Muscle of leg (tissue), 11 donors: ENCODE data around the gene DSCAM. TPM values are rescaled to one million over a fixed set of nuclear protein-coding genes. Genes with fewer than 3 reads are reported as not detected.
"Not testable (repeated sequence)": the region's sequence is repeated elsewhere in the genome, so short reads cannot be mapped to it uniquely, and the experiment has no call there.

Experiments used
- DNase-seq: peaks from one replicate; pipeline ENCODE4 v3.0.0; 2013
- H3K27ac ChIP-seq: one replicate; pipeline ENCODE4 v1.5.1; 2013; ENCODE audit warnings: mild to moderate bottlenecking, low read length, control low read depth
- H3K27me3 ChIP-seq: one replicate; pipeline ENCODE4 v1.6.1; 2013; ENCODE audit warnings: low read length; ENCODE audit not compliant: control insufficient read depth, insufficient read depth
- H3K36me3 ChIP-seq: one replicate; pipeline ENCODE4 v1.6.1; 2013; ENCODE audit warnings: low read length; ENCODE audit not compliant: control insufficient read depth, insufficient read depth
- H3K4me1 ChIP-seq: one replicate; pipeline ENCODE4 v1.6.1; 2013; ENCODE audit warnings: low read length; ENCODE audit not compliant: control insufficient read depth, insufficient read depth
- H3K4me3 ChIP-seq: one replicate; pipeline ENCODE4 v1.5.1; 2013; ENCODE audit warnings: low read length, control low read depth
- H3K9me3 ChIP-seq: replicated peaks from 2 replicates; pipeline ENCODE4 v1.6.1; 2013; ENCODE audit warnings: low read depth, low read length; ENCODE audit not compliant: control insufficient read depth
- whole genome bisulfite sequencing: methylation state at CpG from one replicate; pipeline ENCODE4 v1.1.5; 2013; ENCODE audit warnings: missing lambda C conversion rate; ENCODE audit not compliant: insufficient coverage; 5-methylcytosine and 5-hydroxymethylcytosine counted together
- polyA plus RNA-seq, 8 donors: library from polyadenylated mRNA; unstranded; fragments of 120-200 nt; gene quantifications; one replicate each; pipeline versions ENCODE4 v1.2.1 to v1.2.3, GENCODE V29; 2013; ENCODE audit warnings: inconsistent platforms in 1 of 8, low replicate concordance in 1 of 8; ENCODE audit not compliant: insufficient read length in 8 of 8, insufficient read depth in 1 of 8
- total RNA-seq: library from RNA; stranded (reverse); fragments of 120-200 nt; gene quantifications from one replicate; pipeline ENCODE4 v1.2.4, GENCODE V29; 2013

Gene DSCAM
- total and polyA plus RNA-seq, 9 donors, result 0.89 to 2.0 (median 1.3) TPM

GRCh38 chr21:40331804-40332203 lies 515.2 kb downstream of the DSCAM start:
- H3K9me3 ChIP-seq, result no peaks in the 10 kb centered on the region
- WGBS, result 94% methylated on average over 3 of the region's 3 CpGs
- H3K27me3 ChIP-seq, result peaks cover 2% of the 10 kb centered on the region
- no peak for DNase-seq
- H3K4me3 ChIP-seq, result no peak overlapping the region
- H3K36me3 ChIP-seq, result no peaks in the 10 kb centered on the region
- H3K4me1 ChIP-seq, result peaks cover 5% of the 10 kb centered on the region
- no peak overlapping the region for H3K27ac ChIP-seq

GRCh38 chr21:40331172-40331571 lies 515.8 kb downstream of the DSCAM start:
- H3K4me1 ChIP-seq, result peaks cover 5% of the 10 kb centered on the region
- WGBS, result 13% methylated on average over 6 of the region's 9 CpGs
- H3K9me3 ChIP-seq, result no peaks in the 10 kb centered on the region
- no peak overlapping the region for H3K4me3 ChIP-seq
- no peak overlapping the region for H3K27ac ChIP-seq
- peak; percentile 7 for DNase-seq
- H3K36me3 ChIP-seq, result no peaks in the 10 kb centered on the region
- peaks cover 2% of the 10 kb centered on the region for H3K27me3 ChIP-seq

- Histone ChIP-seq H3K36me3 (no peaks in the 10 kb centered on the region), H3K27ac (no peak overlapping the region), H3K4me3 (no peak overlapping the region), H3K4me1 (no peaks in the 10 kb centered on the region), H3K27me3 (no peaks in the 10 kb centered on the region), H3K9me3 (no peaks in the 10 kb centered on the region)
- DNase-seq, result no peak
- WGBS, result no CpG with 5 or more reads among the region's 1 CpG
Observed at GRCh38 chr21:40324389-40324788, 522.6 kb downstream of the DSCAM start.

GRCh38 chr21:40320718-40321117 lies 526.2 kb downstream of the DSCAM start:
- H3K36me3 ChIP-seq, H3K9me3 ChIP-seq, H3K27ac ChIP-seq, H3K27me3 ChIP-seq, H3K4me3 ChIP-seq, H3K4me1 ChIP-seq, DNase-seq: not testable (repeated sequence)
- no CpG with 5 or more reads among the region's 2 CpGs for WGBS

GRCh38 chr21:40318371-40318770 lies 528.6 kb downstream of the DSCAM start:
- Histone ChIP-seq H3K27ac (no peak overlapping the region), H3K27me3 (no peaks in the 10 kb centered on the region), H3K4me1 (no peaks in the 10 kb centered on the region), H3K9me3 (no peaks in the 10 kb centered on the region), H3K4me3 (no peak overlapping the region), H3K36me3 (no peaks in the 10 kb centered on the region)
- WGBS, result 92% methylated on average over 8 of the region's 9 CpGs
- DNase-seq, result no peak

GRCh38 chr21:40316104-40316503 lies 530.9 kb downstream of the DSCAM start:
- Histone ChIP-seq H3K9me3 (no peaks in the 10 kb centered on the region), H3K27ac (no peak overlapping the region), H3K36me3 (no peaks in the 10 kb centered on the region), H3K4me3 (no peak overlapping the region), H3K27me3 (no peaks in the 10 kb centered on the region), H3K4me1 (no peaks in the 10 kb centered on the region)
- no peak for DNase-seq
- WGBS, result no CpG with 5 or more reads among the region's 3 CpGs

- no peak overlapping the region for H3K4me3 ChIP-seq
- no peaks in the 10 kb centered on the region for H3K4me1 ChIP-seq
- no peaks in the 10 kb centered on the region for H3K9me3 ChIP-seq
- H3K36me3 ChIP-seq, result no peaks in the 10 kb centered on the region
- H3K27me3 ChIP-seq, result no peaks in the 10 kb centered on the region
- no CpG with 5 or more reads among the region's 1 CpG for WGBS
- no peak overlapping the region for H3K27ac ChIP-seq
- no peak for DNase-seq
Observed at GRCh38 chr21:40315626-40316025, 531.3 kb downstream of the DSCAM start.

- Histone ChIP-seq H3K4me3 (no peak overlapping the region), H3K27ac (no peak overlapping the region), H3K9me3 (no peaks in the 10 kb centered on the region), H3K27me3 (no peaks in the 10 kb centered on the region), H3K36me3 (no peaks in the 10 kb centered on the region), H3K4me1 (no peaks in the 10 kb centered on the region)
- 90% methylated on average over 2 of the region's 4 CpGs for WGBS
- no peak for DNase-seq
Observed at GRCh38 chr21:40313260-40313659, 533.7 kb downstream of the DSCAM start.

GRCh38 chr21:40300300-40300699 lies 546.7 kb downstream of the DSCAM start:
- Histone ChIP-seq H3K27ac (no peak overlapping the region), H3K4me3 (no peak overlapping the region), H3K9me3 (no peaks in the 10 kb centered on the region), H3K4me1 (peaks cover 2% of the 10 kb centered on the region), H3K27me3 (no peaks in the 10 kb centered on the region), H3K36me3 (no peaks in the 10 kb centered on the region)
- 57% methylated on average over 1 of the region's 3 CpGs for WGBS
- DNase-seq, result peak; percentile 10

- no peaks in the 10 kb centered on the region for H3K27me3 ChIP-seq
- peaks cover 2% of the 10 kb centered on the region for H3K4me1 ChIP-seq
- peak; percentile 54 for DNase-seq
- no peak overlapping the region for H3K4me3 ChIP-seq
- no peaks in the 10 kb centered on the region for H3K36me3 ChIP-seq
- no peak overlapping the region for H3K27ac ChIP-seq
- no peaks in the 10 kb centered on the region for H3K9me3 ChIP-seq
Observed at GRCh38 chr21:40299451-40299850, 547.5 kb downstream of the DSCAM start.

GRCh38 chr21:40294345-40294744 lies 552.6 kb downstream of the DSCAM start:
- H3K4me3 ChIP-seq, result no peak overlapping the region
- no peaks in the 10 kb centered on the region for H3K27me3 ChIP-seq
- no peak overlapping the region for H3K27ac ChIP-seq
- DNase-seq, result no peak
- no CpG with 5 or more reads among the region's 2 CpGs for WGBS
- H3K9me3 ChIP-seq, result no peaks in the 10 kb centered on the region
- no peaks in the 10 kb centered on the region for H3K36me3 ChIP-seq
- peaks cover under 1% of the 10 kb centered on the region for H3K4me1 ChIP-seq
